H9 (cell line): ENCODE data around the gene EEF1A2. TPM values are rescaled to one million over a fixed set of nuclear protein-coding genes. Genes with fewer than 3 reads are reported as not detected.

Experiments
- DNase-seq: peaks from one replicate; pipeline ENCODE4 v3.0.0-alpha.2; 2017
- H2AFZ ChIP-seq: one replicate; pipeline ENCODE4 v1.6.1; 2013; ENCODE audit warnings: mild to moderate bottlenecking, low read length, control low read depth, moderate library complexity
- H2AK5ac ChIP-seq: 2 replicates; pipeline ENCODE4 v1.6.1; 2013; ENCODE audit warnings: low read length, control low read depth, mixed read lengths; ENCODE audit not compliant: insufficient read length
- H2BK120ac ChIP-seq: one replicate; pipeline ENCODE4 v1.6.1; 2013; ENCODE audit warnings: low read depth, mild to moderate bottlenecking, low read length, control low read depth, inconsistent platforms; ENCODE audit not compliant: poor library complexity, severe bottlenecking
- H2BK12ac ChIP-seq: 2 replicates; pipeline ENCODE4 v1.6.1; 2013; ENCODE audit warnings: low read length, control low read depth, mixed read lengths, low read depth; ENCODE audit not compliant: insufficient read length
- H2BK15ac ChIP-seq: 2 replicates; pipeline ENCODE4 v1.6.1; 2013; ENCODE audit warnings: low read depth, low read length, control low read depth
- H2BK20ac ChIP-seq: one replicate; pipeline ENCODE4 v1.6.1; 2013; ENCODE audit warnings: low read depth, mild to moderate bottlenecking, low read length, control low read depth, inconsistent platforms; ENCODE audit not compliant: poor library complexity, severe bottlenecking
- H2BK5ac ChIP-seq: 2 replicates; pipeline ENCODE4 v1.6.1; 2013; ENCODE audit warnings: low read length, control low read depth, mixed read lengths; ENCODE audit not compliant: insufficient read length
- H3K14ac ChIP-seq: 2 replicates; pipeline ENCODE4 v1.6.1; 2013; ENCODE audit warnings: low read length, control low read depth; ENCODE audit not compliant: insufficient read depth
- H3K18ac ChIP-seq: 2 replicates; pipeline ENCODE4 v1.6.1; 2013; ENCODE audit warnings: low read depth, mild to moderate bottlenecking, mixed read lengths, low read length, control low read depth; ENCODE audit not compliant: insufficient read length
- H3K23ac ChIP-seq: 2 replicates; pipeline ENCODE4 v1.6.1; 2013; ENCODE audit warnings: low read length, control low read depth, mixed read lengths, low read depth; ENCODE audit not compliant: insufficient read length
- H3K23me2 ChIP-seq: 2 replicates; pipeline ENCODE4 v1.6.1; 2013; ENCODE audit warnings: low read depth, mild to moderate bottlenecking, mixed read lengths, low read length, control low read depth; ENCODE audit not compliant: insufficient read length, poor library complexity, severe bottlenecking
- H3K27ac ChIP-seq: 2 replicates; pipeline ENCODE4 v1.5.1; 2013; ENCODE audit warnings: low read length, control low read depth, mixed read lengths, low read depth; ENCODE audit not compliant: insufficient read length
- H3K27me3 ChIP-seq: 2 replicates; pipeline ENCODE4 v1.6.1; 2013; ENCODE audit warnings: low read length, control low read depth, inconsistent platforms; ENCODE audit not compliant: insufficient read depth
- H3K4ac ChIP-seq: 2 replicates; pipeline ENCODE4 v1.6.1; 2013; ENCODE audit warnings: low read depth, mild to moderate bottlenecking, control low read depth, inconsistent platforms, low read length, moderate library complexity
- H3K4me1 ChIP-seq: 2 replicates; pipeline ENCODE4 v1.6.1; 2013; ENCODE audit warnings: low read length, control low read depth, inconsistent platforms; ENCODE audit not compliant: insufficient read depth
- H3K4me2 ChIP-seq: 2 replicates; pipeline ENCODE4 v1.6.1; 2013; ENCODE audit warnings: low read length, control low read depth, mixed read lengths; ENCODE audit not compliant: insufficient read length, insufficient read depth
- H3K56ac ChIP-seq: 2 replicates; pipeline ENCODE4 v1.6.1; 2013; ENCODE audit warnings: low read depth, mild to moderate bottlenecking, mixed read lengths, low read length, control low read depth; ENCODE audit not compliant: insufficient read length
- H3K79me1 ChIP-seq: 2 replicates; pipeline ENCODE4 v1.6.1; 2013; ENCODE audit warnings: low read depth, mild to moderate bottlenecking, moderate library complexity, low read length, control low read depth, inconsistent platforms; ENCODE audit not compliant: insufficient read depth, poor library complexity, severe bottlenecking
- H3K79me2 ChIP-seq: 2 replicates; pipeline ENCODE4 v1.6.1; 2013; ENCODE audit warnings: low read length, control low read depth, inconsistent platforms; ENCODE audit not compliant: insufficient read depth
- H3K9ac ChIP-seq: 2 replicates; pipeline ENCODE4 v1.6.1; 2013; ENCODE audit warnings: low read length, control low read depth, mixed read lengths; ENCODE audit not compliant: insufficient read length; ENCODE audit errors: extremely low read depth
- H3K9me3 ChIP-seq: one replicate; pipeline ENCODE4 v1.6.1; 2013; ENCODE audit warnings: low read depth, low read length, inconsistent platforms; ENCODE audit not compliant: control insufficient read depth
- H3T11ph ChIP-seq: one replicate; pipeline ENCODE4 v1.6.1; 2013; ENCODE audit warnings: mild to moderate bottlenecking, low read length, control low read depth, inconsistent platforms
- H4K20me1 ChIP-seq: one replicate; pipeline ENCODE4 v1.6.1; 2013; ENCODE audit not compliant: control insufficient read depth, insufficient read length, insufficient read depth
- H4K5ac ChIP-seq: 2 replicates; pipeline ENCODE4 v1.6.1; 2013; ENCODE audit warnings: low read depth, mild to moderate bottlenecking, mixed read lengths, low read length, control low read depth; ENCODE audit not compliant: insufficient read length
- H4K8ac ChIP-seq: replicated peaks from 2 replicates; pipeline ENCODE4 v1.6.1; 2013; ENCODE audit warnings: low read length, control low read depth, mixed read lengths, low read depth; ENCODE audit not compliant: insufficient read length
- H4K91ac ChIP-seq: 2 replicates; pipeline ENCODE4 v1.6.1; 2013; ENCODE audit warnings: low read depth, mild to moderate bottlenecking, moderate library complexity, mixed read lengths, low read length, control low read depth; ENCODE audit not compliant: insufficient read length
- H3K27ac Mint-ChIP-seq, 3 experiments: 2 replicates in 2 of 3; 3 replicates in 1 of 3; pipeline ENCODE4 v1.8.0; 2020 to 2021; ENCODE audit warnings: mixed read lengths in 3 of 3, mild to moderate bottlenecking in 1 of 3, moderate library complexity in 1 of 3
- H3K27me3 Mint-ChIP-seq: 2 replicates; pipeline ENCODE4 v1.8.0; 2021; ENCODE audit warnings: low read depth, mild to moderate bottlenecking, moderate library complexity, mixed read lengths
- H3K36me3 Mint-ChIP-seq, 3 experiments: 2 replicates in 2 of 3; 3 replicates in 1 of 3; pipeline ENCODE4 v1.8.0; 2020 to 2021; ENCODE audit warnings: low read depth in 3 of 3, mixed read lengths in 3 of 3; ENCODE audit not compliant: insufficient read depth in 1 of 3
- H3K4me1 Mint-ChIP-seq, 2 experiments: 2 replicates each; pipeline ENCODE4 v1.8.0; 2020; ENCODE audit warnings: mixed read lengths in 2 of 2
- H3K4me3 Mint-ChIP-seq, 2 experiments: 2 replicates in 1 of 2; 3 replicates in 1 of 2; pipeline ENCODE4 v1.8.0; 2020 to 2021; ENCODE audit warnings: mild to moderate bottlenecking in 2 of 2, mixed read lengths in 2 of 2, moderate library complexity in 1 of 2
- H3K9me3 Mint-ChIP-seq, 2 experiments: 2 replicates in 1 of 2; 3 replicates in 1 of 2; pipeline ENCODE4 v1.8.0; 2020; ENCODE audit warnings: mild to moderate bottlenecking in 2 of 2, mixed read lengths in 2 of 2, moderate library complexity in 1 of 2
- WGBS: extraction: QIAGEN DNeasy Blood & Tissue Kit; methylation state at CpG from one replicate; pipeline ENCODE4 v1.1.7; 2013; ENCODE audit warnings: missing lambda C conversion rate, low lambda C conversion rate, mixed read lengths; ENCODE audit not compliant: insufficient read length; ENCODE audit errors: extremely low coverage; 5-methylcytosine and 5-hydroxymethylcytosine counted together
- total RNA-seq: library from RNA; stranded (reverse); gene quantifications from 2 replicates; pipeline ENCODE4 v1.2.1, GENCODE V29; 2021
- TF ChIP-seq, protein P1 (sequence below): fragments of 200-600 bp; sonication (generic); conservative IDR thresholded peaks from 3 replicates; pipeline ENCODE4 v1.8.0; 2021; ENCODE audit warnings: antibody characterized with exemption, mild to moderate bottlenecking

EEF1A2 gene
- total RNA-seq, 1 experiment from 2014 or later = 27.4 TPM

DNA sequence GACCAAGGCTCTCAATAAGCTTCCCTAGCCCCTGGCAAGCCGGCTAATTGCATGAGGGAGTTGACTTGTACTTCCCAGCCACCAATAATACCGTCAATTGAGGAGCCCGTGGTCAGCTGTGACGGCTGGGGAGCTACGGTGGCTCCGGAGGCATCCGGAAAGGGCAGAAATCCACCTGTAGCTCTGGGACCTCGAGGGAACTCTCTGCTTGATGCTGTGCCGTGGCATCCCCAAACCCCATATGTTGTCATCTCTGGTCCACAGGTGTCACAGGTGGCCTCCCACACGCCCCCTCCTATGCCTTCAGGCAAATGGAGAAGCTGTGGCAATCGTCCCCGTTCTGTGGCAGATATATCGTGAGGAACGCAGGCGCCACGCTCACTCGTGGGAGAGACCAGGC is 20.9 kb downstream of the EEF1A2 start:
- DNase-seq = no peak
- Histone ChIP-seq H3K23ac (no peak overlapping the region), H4K20me1 (no peaks in the 10 kb centered on the region), H3K4me1 (no peaks in the 10 kb centered on the region), H3K4ac (no peak overlapping the region), H3K14ac (peak overlapping the region; percentile 32; the same call in 1 of the 2 replicates), H2BK120ac (no peak overlapping the region), H3K56ac (no peak overlapping the region), H4K8ac (no peak overlapping the region), H3K9ac (no peak overlapping the region), H3K27me3 (no peaks in the 10 kb centered on the region), H3K27ac (no peak overlapping the region), H3K9me3 (no peaks in the 10 kb centered on the region), H3K79me1 (no peaks in the 10 kb centered on the region), H3K23me2 (no peaks in the 10 kb centered on the region), H2BK20ac (no peak overlapping the region), H2AK5ac (no peak overlapping the region), H2BK5ac (no peak overlapping the region), H3K4me2 (no peak overlapping the region), H2BK15ac (no peak overlapping the region), H2BK12ac (no peak overlapping the region), H3T11ph (no peak overlapping the region), H3K79me2 (no peaks in the 10 kb centered on the region), H2AFZ (no peak overlapping the region), H3K18ac (no peak overlapping the region), H4K5ac (no peak overlapping the region), H4K91ac (no peak overlapping the region)
- TF ChIP-seq, protein P1, sequence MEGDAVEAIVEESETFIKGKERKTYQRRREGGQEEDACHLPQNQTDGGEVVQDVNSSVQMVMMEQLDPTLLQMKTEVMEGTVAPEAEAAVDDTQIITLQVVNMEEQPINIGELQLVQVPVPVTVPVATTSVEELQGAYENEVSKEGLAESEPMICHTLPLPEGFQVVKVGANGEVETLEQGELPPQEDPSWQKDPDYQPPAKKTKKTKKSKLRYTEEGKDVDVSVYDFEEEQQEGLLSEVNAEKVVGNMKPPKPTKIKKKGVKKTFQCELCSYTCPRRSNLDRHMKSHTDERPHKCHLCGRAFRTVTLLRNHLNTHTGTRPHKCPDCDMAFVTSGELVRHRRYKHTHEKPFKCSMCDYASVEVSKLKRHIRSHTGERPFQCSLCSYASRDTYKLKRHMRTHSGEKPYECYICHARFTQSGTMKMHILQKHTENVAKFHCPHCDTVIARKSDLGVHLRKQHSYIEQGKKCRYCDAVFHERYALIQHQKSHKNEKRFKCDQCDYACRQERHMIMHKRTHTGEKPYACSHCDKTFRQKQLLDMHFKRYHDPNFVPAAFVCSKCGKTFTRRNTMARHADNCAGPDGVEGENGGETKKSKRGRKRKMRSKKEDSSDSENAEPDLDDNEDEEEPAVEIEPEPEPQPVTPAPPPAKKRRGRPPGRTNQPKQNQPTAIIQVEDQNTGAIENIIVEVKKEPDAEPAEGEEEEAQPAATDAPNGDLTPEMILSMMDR = no peak
- peaks cover 39% of the 10 kb centered on the region for H3K27me3 Mint-ChIP-seq
- no peaks in the 10 kb centered on the region; a peak in 1 of 7 replicates for H3K36me3 Mint-ChIP-seq
- H3K27ac Mint-ChIP-seq = no peak overlapping the region
- H3K4me3 Mint-ChIP-seq = no peak overlapping the region
- WGBS = no CpG with 5 or more reads among the region's 17 CpGs
- peaks cover 0 to 2% of the 10 kb centered on the region in 2 experiments; a peak in 1 of 5 replicates for H3K9me3 Mint-ChIP-seq
- H3K4me1 Mint-ChIP-seq = peaks cover 27 to 52% of the 10 kb centered on the region in 2 experiments
